Inflammatory macrophage treated with lipopolysaccharide for 4 hours (primary cell): ENCODE results near the gene MYO1D.
A peak's percentile ranks its signal among the peaks of the same experiment; 100 is the strongest.

Source experiments
- DNase-seq: peaks from one replicate; pipeline ENCODE4 v3.0.0-alpha.2; 2020

MYO1D gene

GRCh38 chr17:32609884-32610650, 266.9 kb downstream of the MYO1D start:
- no peak for DNase-seq

GRCh38 chr17:32609085-32609484, 267.8 kb downstream of the MYO1D start:
- DNase-seq: peak; percentile 48

- no peak for DNase-seq
These were observed 268.7 kb downstream of the MYO1D start for GRCh38 chr17:32608267-32608666.

- no peak for DNase-seq
These were observed 272.0 kb downstream of the MYO1D start for GRCh38 chr17:32604966-32605365.

GRCh38 chr17:32602396-32602795, 274.5 kb downstream of the MYO1D start:
- DNase-seq: no peak

GRCh38 chr17:32601866-32602265, 275.1 kb downstream of the MYO1D start:
- no peak for DNase-seq

GRCh38 chr17:32596628-32597027, 280.3 kb downstream of the MYO1D start:
- no peak for DNase-seq

GRCh38 chr17:32596206-32596605, 280.7 kb downstream of the MYO1D start:
- DNase-seq: no peak

- DNase-seq: no peak
These were observed 283.9 kb downstream of the MYO1D start for GRCh38 chr17:32593003-32593402.

- DNase-seq: no peak
These were observed 285.5 kb downstream of the MYO1D start for GRCh38 chr17:32591405-32591804.

- DNase-seq: no peak
These were observed 285.9 kb downstream of the MYO1D start for GRCh38 chr17:32590974-32591373.

GRCh38 chr17:32588982-32589381, 287.9 kb downstream of the MYO1D start:
- no peak for DNase-seq

GRCh38 chr17:32588135-32588534, 288.8 kb downstream of the MYO1D start:
- no peak for DNase-seq

- DNase-seq: no peak
These were observed 290.3 kb downstream of the MYO1D start for GRCh38 chr17:32586666-32587065.

GRCh38 chr17:32584792-32585191, 292.1 kb downstream of the MYO1D start:
- no peak for DNase-seq

GRCh38 chr17:32583053-32583452, 293.9 kb downstream of the MYO1D start:
- DNase-seq: no peak

GRCh38 chr17:32575852-32576251, 301.1 kb downstream of the MYO1D start:
- DNase-seq: peak; percentile 16

GRCh38 chr17:32570081-32570396, 306.9 kb downstream of the MYO1D start:
- no peak for DNase-seq

- DNase-seq: peak; percentile 48
These were observed 307.5 kb downstream of the MYO1D start for GRCh38 chr17:32569171-32570080.

- no peak for DNase-seq
These were observed 308.2 kb downstream of the MYO1D start for GRCh38 chr17:32568705-32569104.

GRCh38 chr17:32567511-32567910, 309.4 kb downstream of the MYO1D start:
- no peak for DNase-seq

- DNase-seq: no peak
These were observed 309.8 kb downstream of the MYO1D start for GRCh38 chr17:32567086-32567485.

GRCh38 chr17:32566303-32566702, 310.6 kb downstream of the MYO1D start:
- DNase-seq: no peak

GRCh38 chr17:32565401-32565800, 311.5 kb downstream of the MYO1D start:
- no peak for DNase-seq
